Measurements from ENCODE around the gene DHRS9. TPM values are rescaled to one million over a fixed set of nuclear protein-coding genes. Genes with fewer than 3 reads are reported as not detected.

Gene DHRS9
- total RNA-seq, 1 donor from 2014 or later = not detected

DNA sequence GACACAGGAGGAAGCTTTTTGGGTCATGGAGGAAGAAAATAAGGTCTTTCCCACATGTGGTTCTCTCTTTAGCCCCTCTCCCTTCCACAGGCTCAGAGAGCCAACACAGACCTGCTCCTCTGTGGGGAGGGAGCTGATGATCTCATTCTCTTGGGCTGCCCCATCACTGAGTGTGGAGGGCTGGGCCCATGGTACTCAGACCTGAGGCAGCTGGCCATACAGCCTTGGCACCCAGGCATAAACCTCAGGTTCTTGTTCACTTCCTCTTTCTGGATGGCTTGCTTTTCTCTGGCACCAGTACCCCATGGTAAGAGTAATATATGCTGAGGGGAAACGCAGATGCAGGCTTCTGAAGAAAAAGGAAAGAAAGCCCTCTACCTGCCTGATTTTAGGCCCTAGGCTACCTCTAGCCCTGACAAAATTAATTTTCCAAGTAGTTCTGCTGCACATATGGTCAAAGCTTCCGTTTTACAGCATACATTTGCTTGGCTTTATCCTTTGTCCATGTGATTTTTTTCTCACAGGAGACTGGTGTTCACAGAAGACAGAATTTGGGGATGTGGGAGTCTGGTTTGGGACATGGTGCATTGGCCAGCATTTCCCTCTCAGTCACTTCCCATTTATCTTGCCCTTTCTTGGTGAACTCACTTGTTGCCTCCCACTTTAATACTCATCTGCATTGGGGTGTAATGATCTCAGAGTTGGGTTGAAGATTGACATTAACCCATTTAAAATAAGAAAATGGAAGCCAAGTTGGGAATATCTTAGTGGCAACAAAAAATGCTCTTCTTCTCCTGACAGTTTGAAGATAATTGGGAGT lies 11.1 kb downstream of the DHRS9 start:
- TF ChIP-seq, protein P1, sequence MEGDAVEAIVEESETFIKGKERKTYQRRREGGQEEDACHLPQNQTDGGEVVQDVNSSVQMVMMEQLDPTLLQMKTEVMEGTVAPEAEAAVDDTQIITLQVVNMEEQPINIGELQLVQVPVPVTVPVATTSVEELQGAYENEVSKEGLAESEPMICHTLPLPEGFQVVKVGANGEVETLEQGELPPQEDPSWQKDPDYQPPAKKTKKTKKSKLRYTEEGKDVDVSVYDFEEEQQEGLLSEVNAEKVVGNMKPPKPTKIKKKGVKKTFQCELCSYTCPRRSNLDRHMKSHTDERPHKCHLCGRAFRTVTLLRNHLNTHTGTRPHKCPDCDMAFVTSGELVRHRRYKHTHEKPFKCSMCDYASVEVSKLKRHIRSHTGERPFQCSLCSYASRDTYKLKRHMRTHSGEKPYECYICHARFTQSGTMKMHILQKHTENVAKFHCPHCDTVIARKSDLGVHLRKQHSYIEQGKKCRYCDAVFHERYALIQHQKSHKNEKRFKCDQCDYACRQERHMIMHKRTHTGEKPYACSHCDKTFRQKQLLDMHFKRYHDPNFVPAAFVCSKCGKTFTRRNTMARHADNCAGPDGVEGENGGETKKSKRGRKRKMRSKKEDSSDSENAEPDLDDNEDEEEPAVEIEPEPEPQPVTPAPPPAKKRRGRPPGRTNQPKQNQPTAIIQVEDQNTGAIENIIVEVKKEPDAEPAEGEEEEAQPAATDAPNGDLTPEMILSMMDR (IDR thresholded peaks at IDR 0.05) = no peak
- no peak for TF ChIP-seq POLR2A (IDR thresholded peaks at IDR 0.05)
- TF ChIP-seq POLR2AphosphoS5 (IDR thresholded peaks at IDR 0.05; ENCODE audit: insufficient read depth in 1 of 2, low read depth in 1 of 2) = no peak
- Histone ChIP-seq H3K27me3 (no peaks in the 10 kb centered on the region), H3K4me3 (no peak overlapping the region), H3K4me1 (no peaks in the 10 kb centered on the region), H3K27ac (no peak overlapping the region), H3K36me3 (no peaks in the 10 kb centered on the region), H3K9me3 (no peaks in the 10 kb centered on the region)
- no peak for DNase-seq (ENCODE audit: extremely low spot score in 2 of 2)
- intact Hi-C loops (cut with DNase I) = no loop called here

DNA sequence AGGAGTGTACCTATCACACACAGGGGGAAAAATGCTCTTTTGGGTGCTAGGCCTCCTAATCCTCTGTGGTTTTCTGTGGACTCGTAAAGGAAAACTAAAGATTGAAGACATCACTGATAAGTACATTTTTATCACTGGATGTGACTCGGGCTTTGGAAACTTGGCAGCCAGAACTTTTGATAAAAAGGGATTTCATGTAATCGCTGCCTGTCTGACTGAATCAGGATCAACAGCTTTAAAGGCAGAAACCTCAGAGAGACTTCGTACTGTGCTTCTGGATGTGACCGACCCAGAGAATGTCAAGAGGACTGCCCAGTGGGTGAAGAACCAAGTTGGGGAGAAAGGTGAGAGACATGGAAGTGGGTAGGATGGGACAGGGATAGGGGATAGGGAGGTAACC lies 12.2 kb downstream of the DHRS9 start:
- no peak for DNase-seq (ENCODE audit: extremely low spot score in 2 of 2)
- Histone ChIP-seq H3K36me3 (no peaks in the 10 kb centered on the region), H3K9me3 (no peaks in the 10 kb centered on the region), H3K27me3 (no peaks in the 10 kb centered on the region), H3K4me1 (no peaks in the 10 kb centered on the region), H3K4me3 (no peak overlapping the region), H3K27ac (no peak overlapping the region)
- intact Hi-C loops (cut with DNase I) = no loop called here
- TF ChIP-seq POLR2AphosphoS5 (IDR thresholded peaks at IDR 0.05; ENCODE audit: insufficient read depth in 1 of 2, low read depth in 1 of 2) = no peak
- TF ChIP-seq, protein P1 (IDR thresholded peaks at IDR 0.05) = no peak
- TF ChIP-seq POLR2A (IDR thresholded peaks at IDR 0.05) = no peak

DNA sequence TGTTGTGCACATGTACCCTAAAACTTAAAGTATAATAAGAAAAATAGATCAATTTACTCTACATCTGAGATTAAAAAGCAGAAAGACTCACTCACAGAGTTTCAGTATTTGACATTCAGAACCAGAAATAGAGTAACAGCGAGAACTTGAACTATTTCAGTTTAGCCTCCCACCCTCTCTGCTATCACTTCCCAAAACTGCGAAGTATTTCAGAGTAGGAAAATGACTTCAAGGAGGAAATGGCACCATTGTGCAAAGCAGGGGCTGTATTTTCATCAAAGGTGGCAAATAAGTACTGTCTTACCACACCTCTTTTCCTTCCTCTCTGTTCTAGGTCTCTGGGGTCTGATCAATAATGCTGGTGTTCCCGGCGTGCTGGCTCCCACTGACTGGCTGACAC lies 13.6 kb downstream of the DHRS9 start:
- intact Hi-C loops (cut with DNase I) = no loop called here
- Histone ChIP-seq H3K27me3 (no peaks in the 10 kb centered on the region), H3K36me3 (no peaks in the 10 kb centered on the region)

DNA sequence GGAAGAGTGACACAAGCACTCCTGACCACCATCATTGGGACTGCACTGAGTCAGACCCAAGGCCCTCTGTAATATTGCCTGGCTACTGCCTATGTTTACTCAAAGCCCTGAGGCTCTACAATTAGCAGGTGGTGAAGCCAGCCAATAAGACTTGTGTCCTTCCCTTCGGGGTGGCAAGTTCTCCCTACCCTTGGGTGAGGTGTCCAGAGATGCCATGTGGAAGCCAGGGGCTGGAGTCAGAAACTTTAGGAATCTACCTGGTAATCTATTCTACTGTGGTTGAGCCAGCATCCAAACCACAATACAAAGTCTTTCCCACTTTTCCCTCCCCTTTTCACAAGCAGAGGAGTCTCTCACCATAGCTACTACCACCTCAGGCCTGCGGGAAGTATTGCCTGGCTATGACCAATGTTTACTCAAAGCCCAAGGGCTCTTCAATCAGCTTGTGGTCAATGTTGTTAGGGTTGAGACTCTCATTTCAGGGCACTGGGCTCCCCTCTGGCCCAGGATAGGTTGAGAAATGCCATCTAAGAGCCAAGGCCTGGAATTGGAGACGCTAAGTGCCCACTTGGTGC lies 17.6 kb downstream of the DHRS9 start:
- intact Hi-C loops (cut with DNase I) = no loop called here
- DNase-seq (ENCODE audit: extremely low spot score in 2 of 2) = no peak
- Histone ChIP-seq H3K36me3 (no peaks in the 10 kb centered on the region), H3K4me3 (no peak overlapping the region), H3K9me3 (no peaks in the 10 kb centered on the region), H3K27me3 (no peaks in the 10 kb centered on the region), H3K4me1 (no peaks in the 10 kb centered on the region), H3K27ac (no peak overlapping the region)
- no peak for TF ChIP-seq POLR2A (IDR thresholded peaks at IDR 0.05)
- TF ChIP-seq, protein P1 (IDR thresholded peaks at IDR 0.05) = no peak
- no peak for TF ChIP-seq POLR2AphosphoS5 (IDR thresholded peaks at IDR 0.05; ENCODE audit: insufficient read depth in 1 of 2, low read depth in 1 of 2)

More for the DNA sequence above, 13.6 kb downstream of the DHRS9 start:
- no peaks in the 10 kb centered on the region for H3K4me1 ChIP-seq
- TF ChIP-seq, protein P1 (IDR thresholded peaks at IDR 0.05) = no peak
- TF ChIP-seq POLR2A (IDR thresholded peaks at IDR 0.05) (no peak), POLR2AphosphoS5 (IDR thresholded peaks at IDR 0.05; ENCODE audit: insufficient read depth in 1 of 2, low read depth in 1 of 2) (no peak)
- no peak overlapping the region for H3K4me3 ChIP-seq
- H3K9me3 ChIP-seq = no peaks in the 10 kb centered on the region
- no peak overlapping the region for H3K27ac ChIP-seq
- DNase-seq (ENCODE audit: extremely low spot score in 2 of 2) = no peak
